ENCODE measurements around the gene UPK1B. TPM values are rescaled to one million over a fixed set of nuclear protein-coding genes. Genes with fewer than 3 reads are reported as not detected.

Gene UPK1B
- total RNA-seq, 1 experiment from 2014 or later = 0.42 TPM

GRCh38 chr3:119237299-119237698, 63.9 kb downstream of the UPK1B start:
- ChIA-PET CTCF (no interaction called here), POLR2A (no interaction called here)
- Mint-ChIP-seq H3K4me3 (no peak overlapping the region), H3K36me3 (peaks cover 44% of the 10 kb centered on the region), H3K27me3 (ENCODE audit: low read depth) (no peaks in the 10 kb centered on the region), H3K4me1 (peaks cover 13% of the 10 kb centered on the region), H3K9me3 (no peaks in the 10 kb centered on the region), H3K27ac (no peak overlapping the region)
- no peak for ATAC-seq
- TF ChIP-seq ZNF121 (CRISPR knock-in tag; IDR thresholded peaks at IDR 0.05) (no peak), ZNF219 (CRISPR knock-in tag; IDR thresholded peaks at IDR 0.05; ENCODE audit: borderline replicate concordance) (no peak), E2F4 (CRISPR knock-in tag; IDR thresholded peaks at IDR 0.05; ENCODE audit: borderline replicate concordance, low read depth) (no peak)
- DNase-seq (ENCODE audit: low spot score) = no peak

- Mint-ChIP-seq H3K27me3 (ENCODE audit: low read depth) (no peaks in the 10 kb centered on the region), H3K27ac (no peak overlapping the region), H3K4me1 (peaks cover 13% of the 10 kb centered on the region), H3K36me3 (peaks cover 38% of the 10 kb centered on the region), H3K9me3 (no peaks in the 10 kb centered on the region), H3K4me3 (0 out of 2 replicates have a peak overlapping the region, but pooled peaks have one; percentile 45)
- no peak for DNase-seq (ENCODE audit: low spot score)
- no peak for ATAC-seq
- POLR2A ChIA-PET = no interaction called here
- no peak for TF ChIP-seq STAT6 (CRISPR knock-in tag; conservative IDR thresholded peaks at IDR 0.05; ENCODE audit: low read depth)
- no peak for TF ChIP-seq TCF7 (CRISPR knock-in tag; IDR thresholded peaks at IDR 0.05; ENCODE audit: low read depth)
- TF ChIP-seq SMAD4 (CRISPR knock-in tag; IDR thresholded peaks at IDR 0.05) = no peak
- no peak for TF ChIP-seq CDX4 (CRISPR knock-in tag; IDR thresholded peaks at IDR 0.05; ENCODE audit: borderline replicate concordance)
- TF ChIP-seq JAZF1 (CRISPR knock-in tag; IDR thresholded peaks at IDR 0.05) = no peak
- TF ChIP-seq SOX15 (CRISPR knock-in tag; IDR thresholded peaks at IDR 0.05) = no peak
- no peak for TF ChIP-seq NR2C2 (CRISPR knock-in tag; IDR thresholded peaks at IDR 0.05)
- no peak for TF ChIP-seq ZNF671 (CRISPR knock-in tag; IDR thresholded peaks at IDR 0.05)
- no peak for TF ChIP-seq MLX (CRISPR knock-in tag; IDR thresholded peaks at IDR 0.05)
- TF ChIP-seq ZBTB21 (CRISPR knock-in tag; IDR thresholded peaks at IDR 0.05; ENCODE audit: borderline replicate concordance) = no peak
- TF ChIP-seq ZNF416 (CRISPR knock-in tag; IDR thresholded peaks at IDR 0.05) = no peak
- TF ChIP-seq MAX (CRISPR knock-in tag; IDR thresholded peaks at IDR 0.05) = no peak
- TF ChIP-seq ZNF263 (CRISPR knock-in tag; IDR thresholded peaks at IDR 0.05; ENCODE audit: low read depth) = no peak
- CTCF ChIA-PET = interaction anchor here (0.9 kb wide), 1 partner anchor 116 kb away, joined by 3 read pairs; no protein-coding TSS in a partner anchor
Measured at GRCh38 chr3:119238363-119238762, 65.0 kb downstream of the UPK1B start.

GRCh38 chr3:119239206-119239820, 65.9 kb downstream of the UPK1B start:
- no peaks in the 10 kb centered on the region for H3K9me3 Mint-ChIP-seq
- no peak overlapping the region for H3K27ac Mint-ChIP-seq
- POLR2A ChIA-PET = interaction anchor here (0.6 kb wide), 1 partner anchor 290 kb away, joined by 3 read pairs; no protein-coding TSS in a partner anchor
- peak overlapping the region; percentile 85 for H3K4me3 Mint-ChIP-seq
- ATAC-seq (no peak), DNase-seq (ENCODE audit: low spot score) (no peak)
- CTCF ChIA-PET = interaction anchor here (0.9 to 1.1 kb wide), 2 partner anchors 83 to 117 kb away, joined by 3 read pairs; no protein-coding TSS in a partner anchor
- H3K36me3 Mint-ChIP-seq = peaks cover 29% of the 10 kb centered on the region
- peaks cover 13% of the 10 kb centered on the region for H3K4me1 Mint-ChIP-seq
- no peak for TF ChIP-seq HMGA2 (CRISPR knock-in tag; IDR thresholded peaks at IDR 0.05)
- TF ChIP-seq E2F4 (CRISPR knock-in tag; IDR thresholded peaks at IDR 0.05; ENCODE audit: borderline replicate concordance, low read depth) = no peak
- TF ChIP-seq CTCF (IDR thresholded peaks at IDR 0.05) = no peak
- no peak for TF ChIP-seq USF2 (CRISPR knock-in tag; IDR thresholded peaks at IDR 0.05)
- no peak for TF ChIP-seq RORB (CRISPR knock-in tag; IDR thresholded peaks at IDR 0.05)
- no peaks in the 10 kb centered on the region for H3K27me3 Mint-ChIP-seq (ENCODE audit: low read depth)

Data from WTC11 (cell line).